ENCODE results near the gene MOB2.

Gene MOB2

GRCh38 chr11:1469287-1469910 lies 17.2 kb downstream of the MOB2 start:
- no peak for TF ChIP-seq CTCF (conservative IDR thresholded peaks at IDR 0.05; ENCODE audit: low read depth, low read length)
- no peak for DNase-seq (ENCODE audit: low read depth)
- H3K4me3 ChIP-seq (ENCODE audit: low read length) = no peak overlapping the region

GRCh38 chr11:1468473-1469066 lies 18.0 kb downstream of the MOB2 start:
- H3K4me3 ChIP-seq (ENCODE audit: low read length) = no peak overlapping the region
- no peak for DNase-seq (ENCODE audit: low read depth)
- no peak for TF ChIP-seq CTCF (conservative IDR thresholded peaks at IDR 0.05; ENCODE audit: low read depth, low read length)

- no peak overlapping the region for H3K4me3 ChIP-seq (ENCODE audit: low read length)
- TF ChIP-seq CTCF (conservative IDR thresholded peaks at IDR 0.05; ENCODE audit: low read depth, low read length) = no peak
- DNase-seq (ENCODE audit: low read depth) = no peak
These were observed 18.6 kb downstream of the MOB2 start for GRCh38 chr11:1468002-1468401.

- DNase-seq (ENCODE audit: low read depth) = no peak
- no peak overlapping the region for H3K4me3 ChIP-seq (ENCODE audit: low read length)
- TF ChIP-seq CTCF (conservative IDR thresholded peaks at IDR 0.05; ENCODE audit: low read depth, low read length) = no peak
These were observed 19.3 kb downstream of the MOB2 start for GRCh38 chr11:1467270-1467669.

GRCh38 chr11:1466784-1467183 lies 19.8 kb downstream of the MOB2 start:
- no peak for TF ChIP-seq CTCF (conservative IDR thresholded peaks at IDR 0.05; ENCODE audit: low read depth, low read length)
- no peak for DNase-seq (ENCODE audit: low read depth)
- H3K4me3 ChIP-seq (ENCODE audit: low read length) = no peak overlapping the region

GRCh38 chr11:1463056-1463455 lies 23.5 kb downstream of the MOB2 start:
- no peak for DNase-seq (ENCODE audit: low read depth)
- no peak overlapping the region for H3K4me3 ChIP-seq (ENCODE audit: low read length)
- TF ChIP-seq CTCF (conservative IDR thresholded peaks at IDR 0.05; ENCODE audit: low read depth, low read length) = no peak

- no peak for DNase-seq (ENCODE audit: low read depth)
- TF ChIP-seq CTCF (conservative IDR thresholded peaks at IDR 0.05; ENCODE audit: low read depth, low read length) = no peak
- no peak overlapping the region for H3K4me3 ChIP-seq (ENCODE audit: low read length)
These were observed 23.9 kb downstream of the MOB2 start for GRCh38 chr11:1462698-1462975.
